Smooth muscle cell (in vitro differentiated cells): ENCODE results near the gene UPF3A. TPM values are rescaled to one million over a fixed set of nuclear protein-coding genes. Genes with fewer than 3 reads are reported as not detected.
A peak's percentile ranks its signal among the peaks of the same experiment; 100 is the strongest.
"Not testable (repeated sequence)": the region's sequence is repeated elsewhere in the genome, so short reads cannot be mapped to it uniquely, and the experiment has no call there.

Experiments used
- DNase-seq: peaks from one replicate; lab custom pipeline; 2025; ENCODE audit not compliant: unreplicated experiment; lab: John Stamatoyannopoulos, UW
- H2AFZ ChIP-seq: fragments of 200-600 bp; sonication (generic); 2 replicates; pipeline ENCODE4 v1.6.0; 2016; ENCODE audit warnings: antibody characterized with exemption, low read depth, mild to moderate bottlenecking
- H3F3A ChIP-seq: fragments of 200-600 bp; sonication (generic); 2 replicates; pipeline ENCODE4 v1.6.0; 2017; ENCODE audit warnings: antibody characterized with exemption, low read depth
- H3K27ac ChIP-seq: fragments of 200-600 bp; sonication (generic); 2 replicates; pipeline ENCODE4 v1.5.1; 2016; ENCODE audit warnings: low read depth, mild to moderate bottlenecking
- H3K27me3 ChIP-seq: fragments of 200-600 bp; sonication (generic); 2 replicates; pipeline ENCODE4 v1.6.1; 2016; ENCODE audit warnings: low read depth, mild to moderate bottlenecking
- H3K36me3 ChIP-seq: fragments of 200-600 bp; sonication (generic); 2 replicates; pipeline ENCODE4 v1.5.1; 2016; ENCODE audit warnings: low read depth
- H3K4me1 ChIP-seq: fragments of 200-600 bp; sonication (generic); 2 replicates; pipeline ENCODE4 v1.5.1; 2016; ENCODE audit warnings: low read depth
- H3K4me2 ChIP-seq: fragments of 200-600 bp; sonication (generic); 2 replicates; pipeline ENCODE4 v1.6.0; 2016; ENCODE audit warnings: mild to moderate bottlenecking
- H3K4me3 ChIP-seq: fragments of 200-600 bp; sonication (generic); 2 replicates; pipeline ENCODE4 v1.5.1; 2016; ENCODE audit warnings: mild to moderate bottlenecking
- H3K79me2 ChIP-seq: fragments of 200-600 bp; sonication (generic); 2 replicates; pipeline ENCODE4 v1.6.0; 2016; ENCODE audit warnings: low read depth, mild to moderate bottlenecking
- H3K9ac ChIP-seq: fragments of 200-600 bp; sonication (generic); 2 replicates; pipeline ENCODE4 v1.6.0; 2016; ENCODE audit warnings: low read depth
- H3K9me3 ChIP-seq: fragments of 200-600 bp; sonication (generic); replicated peaks from 2 replicates; pipeline ENCODE4 v1.5.1; 2016; ENCODE audit warnings: low read depth
- H4K20me1 ChIP-seq: fragments of 200-600 bp; sonication (generic); 2 replicates; pipeline ENCODE4 v1.6.0; 2016; ENCODE audit warnings: low read depth
- CTCF ChIP-seq: fragments of 200-600 bp; sonication (generic); IDR thresholded peaks from 2 replicates; pipeline ENCODE4 v1.5.1; 2017; ENCODE audit warnings: borderline replicate concordance, mild to moderate bottlenecking, antibody characterized with exemption; ENCODE audit not compliant: insufficient read depth, poor library complexity, severe bottlenecking
- WGBS: methylation state at CpG from one replicate; pipeline ENCODE4 v1.1.7; 2016; ENCODE audit warnings: low lambda C conversion rate; 5-methylcytosine and 5-hydroxymethylcytosine counted together
- microRNA-seq: library from miRNA; unstranded; fragments of <30 nt; microRNA quantifications from one replicate; pipeline ENCODE4, GENCODE V29; 2016; ENCODE audit warnings: borderline number of aligned reads
- polyA plus RNA-seq: library from polyadenylated mRNA; unstranded; fragments of >200 nt; fragmentation: Nextera tagmentation; extraction: Ambion mirVana; gene quantifications from 2 replicates; pipeline ENCODE4 v1.2.1, GENCODE V29; 2016
- small RNA-seq: library from RNA; depleted of rRNA; stranded (forward); fragments of <200 nt; gene quantifications from one replicate; pipeline ENCODE3, GENCODE V24; 2014
- total RNA-seq: library from RNA; depleted of rRNA; stranded (reverse); fragments of >200 nt; gene quantifications from 2 replicates; pipeline ENCODE4 v1.2.3, GENCODE V29; 2014

Gene UPF3A
- total and polyA plus RNA-seq, 2 experiments from 2014 or later = 22.4 to 34.1 TPM

GRCh38 chr13:114352763-114353162 is 71.4 kb downstream of the UPF3A start:
- not testable (repeated sequence) for H3K9me3 ChIP-seq, H3K4me1 ChIP-seq, H3K27me3 ChIP-seq, H3K79me2 ChIP-seq, H2AFZ ChIP-seq, H3K27ac ChIP-seq, H3K4me2 ChIP-seq, H3F3A ChIP-seq, H3K36me3 ChIP-seq, H3K9ac ChIP-seq, H3K4me3 ChIP-seq, DNase-seq, H4K20me1 ChIP-seq
- TF ChIP-seq CTCF = peak; percentile 47
- WGBS = 86% methylated on average over 25 of the region's 34 CpGs

GRCh38 chr13:114353382-114353781 is 72.0 kb downstream of the UPF3A start:
- H3K4me3 ChIP-seq, H3K27ac ChIP-seq, H3K79me2 ChIP-seq, H3K4me2 ChIP-seq, H2AFZ ChIP-seq, H3K9me3 ChIP-seq, H3K9ac ChIP-seq, H3K4me1 ChIP-seq, DNase-seq, H4K20me1 ChIP-seq, H3F3A ChIP-seq, H3K36me3 ChIP-seq, H3K27me3 ChIP-seq: not testable (repeated sequence)
- 94% methylated on average over 36 of the region's 38 CpGs for WGBS

Small RNA genes within 50 kb of the gene (microRNA-seq; reads per million reads assigned to microRNA genes)
- not detected for gene MIR4502
- not detected for gene MIR548AR

Small RNA genes within 50 kb of the gene (small RNA-seq; reads per million reads assigned to genes)
- not detected for gene MIR4502
- gene MIR548AR = not detected

Other genes starting within 250 kb of the UPF3A start
- 21.3 and 23.4 TPM in 2 replicates for gene RASA3, start 149.0 kb upstream of the UPF3A start, total RNA-seq
- 24.4 and 26.8 TPM in 2 replicates for gene RASA3, start 149.0 kb upstream of the UPF3A start, polyA plus RNA-seq
- not detected in 2 replicates for gene CFAP97D2, start 102.3 kb upstream of the UPF3A start, total RNA-seq
- gene CFAP97D2, start 102.3 kb upstream of the UPF3A start, polyA plus RNA-seq = not detected in 2 replicates
- 43.8 and 60.7 TPM in 2 replicates for gene CDC16, start 46.7 kb upstream of the UPF3A start, total RNA-seq
- gene CDC16, start 46.7 kb upstream of the UPF3A start, polyA plus RNA-seq = 31.5 and 51.0 TPM in 2 replicates
- gene CHAMP1, start 32.9 kb downstream of the UPF3A start, total RNA-seq = 12.0 and 20.6 TPM in 2 replicates
- gene CHAMP1, start 32.9 kb downstream of the UPF3A start, polyA plus RNA-seq = 10.6 and 12.1 TPM in 2 replicates